Esophagus squamous epithelium (tissue), 5 donors: ENCODE results near the gene LRRC74B. TPM values are rescaled to one million over a fixed set of nuclear protein-coding genes. Genes with fewer than 3 reads are reported as not detected.

Experiments used
- DNase-seq: peaks from one replicate; lab custom pipeline; 2025; lab: John Stamatoyannopoulos, UW
- H3K27ac ChIP-seq, 4 donors: fragments of 200-600 bp; sonication (generic); one replicate each; pipeline ENCODE4 v1.5.1; 2016 to 2019; ENCODE audit warnings: mild to moderate bottlenecking in 1 of 4
- H3K27me3 ChIP-seq, 4 donors: fragments of 200-600 bp; sonication (generic); 1 replicate in 3 of 4; 2 replicates in 1 of 4; pipeline versions ENCODE4 v1.5.1 to v1.6.0; 2017 to 2021; ENCODE audit warnings: antibody characterized with exemption in 1 of 4
- H3K36me3 ChIP-seq, 3 donors: fragments of 200-600 bp; sonication (generic); one replicate each; pipeline ENCODE4 v1.5.1; 2016 to 2019
- H3K4me1 ChIP-seq, 3 donors: fragments of 200-600 bp; sonication (generic); one replicate each; pipeline ENCODE4 v1.5.1; 2017 to 2019
- H3K4me3 ChIP-seq, 4 donors: fragments of 200-600 bp; sonication (generic); 1 replicate in 3 of 4; 2 replicates in 1 of 4; pipeline ENCODE4 v1.5.1; 2016 to 2019; ENCODE audit warnings: mild to moderate bottlenecking in 2 of 4, moderate library complexity in 1 of 4
- H3K9me3 ChIP-seq, 3 donors: fragments of 200-600 bp; sonication (generic); one replicate each; pipeline ENCODE4 v1.5.1; 2016 to 2019
- POLR2A ChIP-seq, 4 donors: fragments of 450-650 bp; IDR thresholded peaks; one replicate each; pipeline ENCODE4 v1.6.1; 2017; ENCODE audit warnings: antibody characterized with exemption in 4 of 4, mild to moderate bottlenecking in 4 of 4, moderate library complexity in 3 of 4
- WGBS, 2 donors: methylation state at CpG; one replicate each; pipeline ENCODE4 v1.1.5; 2018; 5-methylcytosine and 5-hydroxymethylcytosine counted together
- intact Hi-C: fragments of 100-400 bp; cut with DNase I; formaldehyde crosslinking; loops from one replicate; pipeline ENCODE4 v1.15.0; 2022
- total RNA-seq, 4 donors: library from RNA; depleted of rRNA; stranded (reverse); fragments of >200 nt; gene quantifications; one replicate each; pipeline ENCODE4 v1.1.0, GENCODE V29; 2016
- TF ChIP-seq, protein P1 (sequence below), 6 experiments: fragments of 450-650 bp in 4 of 6; fragments of 200-600 bp in 2 of 6; sonication (generic) in 2 of 6; IDR thresholded peaks; one replicate each; pipeline ENCODE4 v1.5.1; 2016 to 2019; ENCODE audit warnings: antibody characterized with exemption in 6 of 6, mild to moderate bottlenecking in 4 of 6, moderate library complexity in 4 of 6
- donor health status: DM: yes; HTN: yes; CAD: no.

LRRC74B gene
- total RNA-seq, 4 donors from 2014 or later, result 0.04 TPM; not detected in 3

DNA sequence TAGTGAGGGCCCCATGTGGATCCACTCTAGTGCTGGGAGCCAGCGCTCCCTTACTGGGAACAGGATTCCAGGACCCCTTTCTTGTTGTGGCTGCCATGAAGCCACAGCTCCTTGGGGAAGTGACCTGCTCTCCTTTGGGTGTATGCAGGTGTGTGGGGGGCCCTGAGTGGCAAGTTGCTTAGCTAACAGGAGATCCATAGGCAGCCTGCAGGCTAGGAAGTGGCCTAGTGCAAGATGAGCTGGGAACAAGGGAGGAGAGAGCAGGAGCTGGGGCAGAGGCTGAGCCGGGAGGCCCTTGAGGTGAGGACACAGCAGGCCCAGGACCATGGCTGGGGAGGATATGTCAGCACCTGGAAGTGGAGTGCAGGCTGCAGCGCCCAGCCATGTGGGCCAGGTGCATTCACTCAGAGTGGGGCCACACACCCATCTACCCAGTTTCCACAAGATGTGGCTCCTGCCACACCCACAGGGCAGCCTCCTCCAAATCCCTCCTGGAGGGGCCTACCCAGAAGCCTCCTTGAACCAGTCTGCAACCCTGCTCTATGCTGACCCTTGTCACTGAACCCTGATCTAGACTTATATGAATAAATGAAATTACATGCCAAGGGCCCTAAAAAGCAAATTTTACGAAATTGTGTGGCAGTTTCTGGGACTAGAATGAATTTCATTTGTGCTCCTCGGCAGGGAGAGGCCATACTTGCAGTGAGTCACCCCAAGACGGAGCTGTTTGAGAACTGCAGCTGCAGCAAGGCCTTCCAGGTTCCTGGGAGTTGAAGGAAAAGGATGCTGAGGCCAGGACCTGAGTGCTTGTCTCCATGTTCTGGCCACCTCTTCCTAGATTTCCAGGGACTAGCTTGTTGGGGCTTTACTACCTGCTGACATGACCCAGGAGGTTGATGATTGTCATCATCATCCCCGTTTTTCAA, 47.1 kb upstream of the LRRC74B start:
- no peak for DNase-seq
- Histone ChIP-seq H3K27ac (peak overlapping the region in 1 of 4 donors; percentile 5), H3K4me3 (no peak overlapping the region), H3K27me3 (no peaks in the 10 kb centered on the region), H3K36me3 (peaks cover 25 to 69% (median 31%) of the 10 kb centered on the region in 3 donors), H3K9me3 (no peaks in the 10 kb centered on the region), H3K4me1 (peaks cover 18 to 44% (median 26%) of the 10 kb centered on the region in 3 donors)
- intact Hi-C loops, result no loop called here
- 24 to 53% methylated on average over 3 of the region's 7 CpGs for WGBS, 2 donors
- no peak for TF ChIP-seq POLR2A (IDR thresholded peaks at IDR 0.05)
- TF ChIP-seq, protein P1, sequence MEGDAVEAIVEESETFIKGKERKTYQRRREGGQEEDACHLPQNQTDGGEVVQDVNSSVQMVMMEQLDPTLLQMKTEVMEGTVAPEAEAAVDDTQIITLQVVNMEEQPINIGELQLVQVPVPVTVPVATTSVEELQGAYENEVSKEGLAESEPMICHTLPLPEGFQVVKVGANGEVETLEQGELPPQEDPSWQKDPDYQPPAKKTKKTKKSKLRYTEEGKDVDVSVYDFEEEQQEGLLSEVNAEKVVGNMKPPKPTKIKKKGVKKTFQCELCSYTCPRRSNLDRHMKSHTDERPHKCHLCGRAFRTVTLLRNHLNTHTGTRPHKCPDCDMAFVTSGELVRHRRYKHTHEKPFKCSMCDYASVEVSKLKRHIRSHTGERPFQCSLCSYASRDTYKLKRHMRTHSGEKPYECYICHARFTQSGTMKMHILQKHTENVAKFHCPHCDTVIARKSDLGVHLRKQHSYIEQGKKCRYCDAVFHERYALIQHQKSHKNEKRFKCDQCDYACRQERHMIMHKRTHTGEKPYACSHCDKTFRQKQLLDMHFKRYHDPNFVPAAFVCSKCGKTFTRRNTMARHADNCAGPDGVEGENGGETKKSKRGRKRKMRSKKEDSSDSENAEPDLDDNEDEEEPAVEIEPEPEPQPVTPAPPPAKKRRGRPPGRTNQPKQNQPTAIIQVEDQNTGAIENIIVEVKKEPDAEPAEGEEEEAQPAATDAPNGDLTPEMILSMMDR (IDR thresholded peaks at IDR 0.05), result no peak

DNA sequence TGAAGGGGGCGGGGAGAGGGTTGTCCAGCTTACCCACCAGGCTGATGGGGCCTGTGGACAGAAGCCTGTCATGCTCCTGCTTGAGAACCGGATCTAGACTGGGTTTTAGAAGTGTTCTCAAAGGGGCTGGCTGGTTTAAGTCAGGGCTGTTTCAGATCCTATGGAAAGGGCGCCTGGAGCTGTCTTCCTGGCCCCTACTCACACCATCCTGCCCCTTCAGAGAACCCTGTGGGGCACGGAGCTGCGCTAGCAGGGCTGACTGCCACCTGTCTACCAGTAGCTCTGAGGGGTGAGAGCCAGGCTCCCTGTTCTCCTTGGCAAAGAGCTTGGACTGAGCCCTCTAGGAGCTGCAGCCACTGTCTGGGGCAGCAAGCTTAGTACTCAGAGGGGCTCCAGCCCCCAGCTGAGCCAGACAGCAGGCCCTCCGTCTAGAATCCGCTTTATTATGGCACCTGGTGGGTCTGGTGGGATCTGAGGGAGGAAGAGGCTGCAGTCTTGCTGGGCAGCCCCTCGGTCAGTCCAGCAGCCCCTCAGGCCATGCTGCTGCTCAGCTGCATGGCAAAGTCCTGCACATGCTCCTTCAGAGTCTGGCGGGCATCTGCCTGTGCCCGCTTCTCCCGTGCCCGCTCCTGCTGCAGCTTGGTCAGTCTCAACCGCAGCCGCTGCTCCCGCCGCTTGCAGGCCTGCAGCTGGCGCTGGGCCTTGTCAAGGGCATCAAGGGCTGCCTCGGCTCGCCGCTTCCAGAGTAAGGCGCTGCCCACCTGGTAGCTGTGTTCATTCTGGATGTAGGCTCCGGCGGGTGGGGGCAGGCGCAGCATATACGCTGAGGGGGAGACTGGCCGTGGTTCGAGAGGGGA, 46.2 kb upstream of the LRRC74B start:
- Histone ChIP-seq H3K9me3 (no peaks in the 10 kb centered on the region), H3K36me3 (peaks cover 23 to 60% (median 31%) of the 10 kb centered on the region in 3 donors), H3K27ac (peak overlapping the region in 2 of 4 donors; percentile 5 to 100), H3K27me3 (no peaks in the 10 kb centered on the region), H3K4me1 (peaks cover 18 to 48% (median 29%) of the 10 kb centered on the region in 3 donors), H3K4me3 (peak overlapping the region in 1 of 4 donors; percentile 93)
- DNase-seq, result no peak
- intact Hi-C loops, result no loop called here
- TF ChIP-seq, protein P1 (IDR thresholded peaks at IDR 0.05), result no peak
- no peak for TF ChIP-seq POLR2A (IDR thresholded peaks at IDR 0.05)
- WGBS, 2 donors, result 69 to 80% methylated on average over 1 to 3 of the region's 27 CpGs

DNA sequence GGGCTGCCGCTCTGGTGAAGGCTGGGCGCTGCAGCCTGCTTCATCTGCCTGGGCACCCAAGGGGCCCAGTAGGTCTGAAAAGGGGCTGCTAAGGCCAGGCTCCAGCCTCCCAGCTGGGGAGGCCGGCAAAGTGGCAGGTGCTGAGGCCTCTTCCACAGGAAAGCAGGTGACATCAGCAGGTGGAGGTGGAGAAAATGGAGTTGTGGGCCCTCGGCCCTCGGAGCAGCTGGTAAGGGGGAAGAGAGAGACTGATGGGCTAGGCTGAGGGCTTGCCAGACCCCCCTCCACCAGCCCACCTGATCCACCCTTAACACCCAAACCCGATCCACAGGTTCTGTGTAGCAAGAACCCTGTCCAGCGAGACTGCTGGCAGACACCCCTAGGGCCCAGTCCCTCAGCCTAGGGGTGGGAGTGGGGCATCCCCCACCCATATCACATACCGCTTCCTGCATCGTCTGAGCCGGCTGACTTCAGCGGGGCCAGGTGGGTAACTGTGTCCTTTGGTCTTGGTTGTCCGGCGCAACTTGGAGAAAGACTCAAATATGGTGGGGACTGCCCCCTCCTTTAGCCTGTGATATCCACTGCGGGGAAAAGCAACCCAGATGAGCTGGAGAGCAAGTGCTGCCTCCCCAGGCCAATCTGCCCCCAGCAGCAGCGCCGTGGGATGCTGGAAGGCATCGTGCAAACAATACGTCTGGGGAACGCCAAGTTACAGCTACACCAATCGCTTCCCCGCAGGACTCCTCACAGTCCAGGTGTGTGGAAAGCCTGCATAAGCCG, 45.3 kb upstream of the LRRC74B start:
- Histone ChIP-seq H3K4me1 (peaks cover 18 to 48% (median 29%) of the 10 kb centered on the region in 3 donors), H3K36me3 (peaks cover 19 to 52% (median 26%) of the 10 kb centered on the region in 3 donors), H3K27ac (peak overlapping the region; percentile 99 to 100 (median 100)), H3K9me3 (no peaks in the 10 kb centered on the region), H3K4me3 (peak overlapping the region; percentile 80 to 93 (median 84)), H3K27me3 (no peaks in the 10 kb centered on the region)
- 24 to 35% methylated on average over 10 to 11 of the region's 22 CpGs for WGBS, 2 donors
- no peak for DNase-seq
- TF ChIP-seq, protein P1 (IDR thresholded peaks at IDR 0.05), result no peak
- no peak for TF ChIP-seq POLR2A (IDR thresholded peaks at IDR 0.05)
- intact Hi-C loops, result no loop called here

DNA sequence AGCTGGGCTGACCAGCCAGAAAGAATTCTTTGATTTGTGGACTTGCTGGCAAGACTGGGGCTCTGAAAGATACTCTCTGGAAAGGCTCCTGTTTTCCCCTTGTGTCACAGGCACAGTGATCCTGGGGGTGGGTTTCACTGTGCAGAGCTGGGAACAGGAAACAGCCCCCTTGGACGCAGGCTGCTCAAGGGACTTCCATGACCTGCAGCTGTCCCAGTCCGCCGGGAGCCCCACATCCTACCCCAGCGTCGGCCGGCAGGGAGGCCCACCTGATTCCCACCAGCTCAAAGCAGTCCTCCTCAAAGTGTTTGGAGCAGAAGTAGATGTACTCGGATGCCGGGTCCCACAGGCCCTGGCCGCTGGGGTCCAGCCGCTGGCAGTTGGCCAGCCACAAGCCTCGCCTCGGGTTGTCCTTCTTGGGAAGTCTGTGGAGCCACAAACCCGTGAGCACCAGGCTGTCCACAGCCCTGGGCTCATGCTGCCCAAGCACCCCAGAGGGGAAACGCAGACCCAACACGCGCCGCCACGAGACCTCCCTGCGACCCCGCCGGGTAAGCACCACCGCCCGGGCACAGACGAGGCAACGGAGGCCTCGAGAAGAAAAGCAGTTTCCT, 44.7 kb upstream of the LRRC74B start:
- no CpG with 5 or more reads among the region's 26 CpGs for WGBS, 2 donors
- intact Hi-C loops, result no loop called here
- Histone ChIP-seq H3K27me3 (no peaks in the 10 kb centered on the region), H3K27ac (peak overlapping the region; percentile 99 to 100 (median 100)), H3K4me3 (peak overlapping the region; percentile 80 to 93 (median 84)), H3K36me3 (peaks cover 12 to 45% (median 23%) of the 10 kb centered on the region in 3 donors), H3K9me3 (no peaks in the 10 kb centered on the region), H3K4me1 (peaks cover 18 to 48% (median 29%) of the 10 kb centered on the region in 3 donors)
- TF ChIP-seq POLR2A (IDR thresholded peaks at IDR 0.05), result no peak
- TF ChIP-seq, protein P1 (IDR thresholded peaks at IDR 0.05), result no peak
- DNase-seq, result no peak
